HG02759 (cell line): Measurements from ENCODE around the gene RHCG.
A peak's percentile ranks its signal among the peaks of the same experiment; 100 is the strongest.

Experiments used
- ATAC-seq: cut with Tn5 transposase; IDR thresholded peaks from one replicate; pipeline ENCODE4 v1.9.1; 2021; ENCODE audit warnings: mild to moderate bottlenecking, moderate library complexity; ENCODE audit not compliant: unreplicated experiment

RHCG gene

DNA sequence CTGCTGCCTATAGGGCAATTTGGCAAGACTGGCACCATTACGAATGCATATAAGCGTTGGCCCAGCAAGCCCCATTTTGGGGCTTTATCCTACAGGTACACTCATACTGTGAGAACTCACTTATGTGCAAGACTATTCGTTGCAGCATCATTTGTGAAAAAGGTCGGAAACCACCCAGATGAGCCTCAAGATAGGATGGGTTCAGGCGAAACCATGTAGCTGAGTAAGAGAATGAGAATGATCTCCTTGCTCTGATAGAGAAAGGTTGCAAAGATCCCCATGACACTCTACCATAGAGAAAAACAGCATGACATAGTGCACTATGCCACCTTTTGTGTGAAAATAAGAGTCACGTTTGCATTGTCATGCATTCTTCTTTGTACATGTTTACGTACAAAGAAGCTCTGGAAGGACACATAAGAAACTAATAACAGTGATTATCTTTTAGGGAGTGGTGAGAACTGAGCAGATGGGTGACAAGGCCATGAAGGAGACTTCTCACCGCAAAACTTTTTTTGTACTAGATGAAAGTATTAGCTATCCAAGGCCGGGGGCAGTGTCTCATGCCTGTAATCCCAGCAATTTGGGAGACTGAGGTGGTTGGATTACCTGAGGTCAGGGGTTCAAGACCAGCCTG lies 50.0 kb downstream of the RHCG start:
- no peak for ATAC-seq

DNA sequence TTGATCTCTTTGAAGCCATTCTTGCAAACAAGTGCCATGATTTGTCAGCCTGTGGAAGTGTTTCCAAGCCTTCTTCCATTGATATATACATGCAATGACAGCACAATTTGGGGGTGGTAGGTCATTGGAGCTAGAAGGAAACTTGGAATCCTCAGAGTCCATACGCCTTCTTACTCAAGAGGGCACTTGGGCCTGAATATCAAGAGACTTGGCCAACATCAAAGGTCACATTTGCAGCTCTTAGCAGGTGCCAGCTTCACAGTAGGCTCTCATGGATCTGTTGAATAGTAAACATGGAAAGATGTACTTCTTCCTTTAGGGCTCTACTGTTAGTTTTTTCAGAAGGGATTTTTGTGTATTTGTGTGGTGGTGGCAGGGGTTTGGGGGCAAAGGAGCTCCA lies 50.9 kb downstream of the RHCG start:
- ATAC-seq: no peak

DNA sequence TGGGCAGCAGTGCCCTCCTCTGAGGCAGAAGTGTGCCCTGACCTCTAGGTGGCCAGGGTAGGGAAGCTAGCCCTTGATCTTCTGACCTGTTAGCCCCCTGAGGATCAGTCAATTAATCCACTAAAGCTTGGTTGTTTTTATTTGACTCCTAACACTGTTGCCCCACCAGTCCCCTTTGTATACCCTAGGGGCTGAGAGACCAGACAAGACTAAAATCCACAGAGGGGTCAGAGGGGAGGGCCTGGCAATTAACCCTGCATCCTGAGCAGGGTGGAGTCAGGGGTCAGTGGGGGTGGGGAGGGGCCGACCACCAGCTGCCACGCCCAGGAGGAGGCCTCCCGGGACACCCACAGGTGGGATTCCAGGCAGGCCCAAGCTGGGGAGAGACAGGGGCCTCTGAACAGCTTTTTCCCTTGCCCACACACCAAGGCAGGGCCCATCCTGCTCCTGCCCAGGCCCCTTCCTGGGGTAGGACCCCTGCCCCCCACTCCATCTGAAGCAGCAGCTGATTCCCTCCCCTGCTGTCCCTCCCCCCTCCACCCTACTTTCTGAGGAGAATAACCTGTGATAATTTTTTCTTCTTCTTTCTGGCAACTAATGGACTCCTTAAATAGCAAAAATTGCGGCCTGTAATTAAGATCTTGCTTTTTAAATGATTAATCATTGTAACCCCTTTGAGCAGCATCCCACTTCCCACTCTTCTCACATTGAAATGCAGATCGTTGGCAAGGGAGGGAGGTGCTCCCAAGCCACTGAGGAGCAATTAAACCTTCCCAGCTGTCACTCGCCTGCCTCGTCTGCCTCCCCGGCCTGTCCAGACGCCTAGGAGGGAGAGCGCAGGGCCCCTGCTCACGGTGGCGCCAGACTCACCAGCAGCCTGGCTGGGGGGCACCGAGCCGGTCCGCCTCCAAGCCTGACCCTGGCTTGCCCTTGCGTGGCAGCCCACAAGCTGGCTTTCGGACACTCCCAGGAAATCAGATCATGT lies 51.9 kb downstream of the RHCG start:
- no peak for ATAC-seq

DNA sequence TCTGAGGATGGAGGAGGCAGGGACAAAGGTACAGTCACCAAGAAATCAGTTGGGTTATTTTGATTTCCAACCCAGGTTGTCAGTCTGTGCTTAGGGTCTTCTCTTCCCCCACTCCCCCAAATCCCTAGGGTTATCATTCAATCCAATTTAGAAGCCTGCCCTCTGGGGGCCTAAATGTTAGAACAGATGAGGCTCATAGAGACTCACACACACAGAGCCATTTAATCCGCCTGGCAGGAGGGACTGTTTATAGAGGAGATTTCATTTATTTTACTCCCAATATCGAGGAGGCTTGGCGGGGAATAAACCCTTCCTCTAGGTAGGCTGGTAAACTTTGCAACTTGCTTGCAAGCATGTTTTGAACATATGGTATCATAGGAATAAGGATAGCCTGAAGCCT lies 52.8 kb downstream of the RHCG start:
- no peak for ATAC-seq

DNA sequence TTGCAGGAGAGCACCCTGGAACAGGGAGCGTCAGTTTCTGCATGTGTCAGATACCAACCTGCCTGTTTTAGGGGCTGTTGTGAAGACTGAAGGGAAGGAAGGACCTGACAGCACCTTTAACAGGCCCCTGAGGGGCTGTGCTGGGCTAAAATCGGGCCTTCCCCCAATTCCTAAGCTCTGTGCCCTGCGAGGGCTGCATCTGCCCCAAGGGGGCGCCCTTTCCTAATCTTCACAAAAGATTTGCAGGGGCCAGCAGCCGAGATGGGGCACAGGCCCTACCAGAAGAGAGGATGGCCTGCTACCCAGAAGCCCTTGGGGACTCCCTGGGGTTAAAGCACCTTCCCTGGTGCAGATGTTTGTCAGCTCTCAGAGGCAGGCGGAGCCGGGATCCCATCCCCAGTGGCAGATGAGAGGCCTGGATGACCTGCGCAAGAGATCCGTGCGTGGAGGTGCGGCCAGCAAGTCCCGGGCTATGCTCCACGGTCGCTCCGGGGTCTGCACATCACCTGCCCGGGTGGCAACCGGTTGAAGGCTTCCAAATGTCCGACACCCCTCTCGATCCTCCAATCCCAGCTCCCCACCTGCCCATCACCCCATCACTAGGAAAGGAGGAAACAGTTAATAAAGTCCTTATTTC lies 53.6 kb downstream of the RHCG start:
- ATAC-seq: no peak

DNA sequence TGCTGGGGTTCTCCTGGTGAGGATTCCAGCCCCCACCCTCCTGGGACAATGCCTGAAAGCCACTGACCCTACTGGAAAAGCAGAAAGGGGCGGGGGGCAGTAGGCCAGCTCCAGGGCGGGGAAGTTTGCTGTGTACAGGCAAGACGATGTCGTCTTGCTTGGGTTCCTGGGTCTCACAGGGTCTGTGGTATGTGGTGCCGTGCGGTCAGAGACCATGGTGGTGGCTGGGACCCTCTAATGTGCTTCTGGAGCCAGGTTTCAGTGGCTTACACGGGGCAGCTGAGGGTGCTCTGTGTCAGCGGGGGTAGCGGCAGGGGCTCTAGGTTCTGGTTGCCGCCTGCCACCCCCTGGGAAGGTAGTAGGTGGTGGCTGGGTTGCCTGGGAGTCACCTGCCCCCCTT lies 54.2 kb downstream of the RHCG start:
- ATAC-seq: no peak

DNA sequence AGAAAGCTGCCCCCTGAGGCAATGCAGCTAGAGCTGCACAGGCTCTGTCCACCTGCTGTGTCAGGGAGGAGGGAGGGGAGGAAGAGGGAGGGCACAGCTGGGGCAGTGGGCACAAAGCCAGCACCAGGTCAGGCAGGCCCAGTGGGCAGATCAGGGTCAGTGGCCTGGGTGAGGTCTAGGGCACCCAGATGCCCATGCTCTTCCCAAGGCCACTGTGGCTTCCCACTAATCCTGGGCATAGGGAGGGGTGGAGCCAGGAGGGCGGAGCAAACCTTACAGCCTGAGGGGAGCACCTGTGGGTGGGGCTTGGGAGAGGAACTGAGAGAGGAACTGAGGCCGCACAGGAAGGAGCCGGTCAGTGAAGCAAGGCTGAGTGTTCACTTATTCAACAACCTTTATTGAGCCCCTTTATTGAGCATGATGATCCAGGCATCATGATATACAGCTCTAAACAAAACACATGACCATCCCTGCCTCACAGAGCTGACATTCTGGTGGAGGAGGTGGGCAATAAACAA lies 55.0 kb downstream of the RHCG start:
- peak; percentile 95 for ATAC-seq

DNA sequence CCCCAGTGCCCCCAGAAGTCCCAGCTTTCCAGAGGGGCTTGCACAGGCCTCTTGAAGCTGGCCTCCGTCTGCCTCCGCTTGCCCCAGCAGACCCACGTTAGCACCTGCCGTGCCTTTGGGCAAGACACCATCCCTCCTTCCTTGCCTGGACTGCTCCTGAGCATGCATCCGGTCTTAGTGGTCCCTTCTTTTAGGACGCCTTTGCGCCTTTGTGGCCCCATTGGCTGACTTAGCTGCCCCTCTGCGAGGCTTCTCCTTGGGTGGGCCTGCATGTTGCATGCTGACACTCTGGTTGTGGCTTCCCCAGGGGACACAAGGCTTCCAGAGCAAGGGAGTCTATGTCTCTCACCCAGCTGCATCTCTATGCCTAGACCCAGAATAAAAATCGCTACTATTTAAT lies 56.6 kb downstream of the RHCG start:
- ATAC-seq: no peak

DNA sequence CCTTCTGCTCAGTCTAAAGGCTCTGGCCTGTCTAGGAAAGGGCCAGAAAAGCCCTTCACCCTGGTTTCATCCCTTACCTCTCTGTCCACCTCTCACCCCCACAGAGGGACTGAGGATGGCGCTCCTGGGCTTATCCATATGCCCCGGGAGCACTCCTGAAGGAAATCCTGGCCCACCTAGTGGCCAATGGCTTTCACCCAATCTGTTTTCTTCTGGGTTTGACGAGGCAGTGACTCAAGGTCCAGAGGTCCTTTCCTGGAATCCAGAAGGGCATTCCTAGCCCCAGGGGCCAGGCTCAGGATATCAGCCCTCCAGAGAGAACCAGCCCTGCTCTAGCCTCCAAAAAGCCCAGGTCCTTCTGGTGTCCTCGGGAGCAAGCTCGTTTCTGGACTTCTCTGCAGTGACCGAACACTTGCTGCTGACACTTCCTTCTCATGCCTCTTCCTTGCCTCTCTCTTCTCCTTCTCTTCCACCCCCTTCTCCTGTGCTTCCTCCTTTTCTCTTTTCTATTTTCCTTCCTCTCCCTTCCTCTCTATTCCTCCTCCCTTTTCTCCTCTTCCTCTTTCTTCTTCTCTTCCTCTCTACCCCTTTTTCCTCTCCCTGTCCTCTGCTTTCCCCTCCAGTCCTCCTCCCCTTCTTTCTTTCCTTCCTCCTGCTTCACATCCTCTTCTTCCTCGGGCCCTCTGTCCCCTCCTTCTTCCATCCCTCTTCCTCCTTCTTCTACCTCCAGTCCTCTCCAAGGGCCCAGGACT lies 59.6 kb downstream of the RHCG start:
- no peak for ATAC-seq

DNA sequence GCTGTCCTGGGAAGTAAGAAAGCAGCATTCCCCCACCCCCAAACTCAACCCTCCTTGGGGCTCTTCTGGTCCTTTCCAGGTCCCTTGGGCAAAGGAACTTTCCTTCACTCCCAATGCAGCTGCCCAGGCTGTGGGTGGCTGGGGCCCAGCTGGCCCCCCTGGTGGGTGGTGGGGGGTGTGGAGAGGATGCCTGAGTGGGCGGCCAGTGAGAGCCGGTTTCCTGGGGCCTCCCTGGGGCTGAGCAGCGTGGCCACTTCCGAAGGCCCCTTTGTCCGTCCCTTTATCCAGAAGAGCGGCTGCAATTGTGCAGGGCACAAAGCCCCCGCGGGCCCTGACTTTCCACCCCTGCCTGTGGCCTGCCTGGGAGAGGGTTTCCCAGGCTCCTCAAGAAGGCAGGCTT lies 61.0 kb downstream of the RHCG start:
- no peak for ATAC-seq

DNA sequence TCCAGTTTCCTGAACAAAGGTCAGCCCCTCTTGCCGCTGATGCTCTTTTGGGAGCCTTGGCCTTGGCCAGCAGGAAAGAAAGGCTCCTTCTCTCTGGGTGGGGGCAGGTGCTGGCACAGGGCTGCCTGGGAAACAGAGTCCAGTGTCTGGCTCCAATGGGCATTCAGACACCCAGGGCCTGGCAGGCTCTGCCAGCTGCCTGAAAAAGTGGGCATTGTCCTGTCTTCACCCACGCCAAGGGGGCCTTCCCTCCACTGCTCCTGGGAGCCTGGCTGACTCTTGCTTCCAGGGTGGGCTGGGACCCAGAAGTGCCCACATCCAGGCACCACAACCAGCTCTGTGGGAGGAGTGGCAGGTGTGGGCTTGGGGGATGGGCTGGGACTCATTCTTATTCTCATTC lies 62.7 kb downstream of the RHCG start:
- ATAC-seq: no peak

DNA sequence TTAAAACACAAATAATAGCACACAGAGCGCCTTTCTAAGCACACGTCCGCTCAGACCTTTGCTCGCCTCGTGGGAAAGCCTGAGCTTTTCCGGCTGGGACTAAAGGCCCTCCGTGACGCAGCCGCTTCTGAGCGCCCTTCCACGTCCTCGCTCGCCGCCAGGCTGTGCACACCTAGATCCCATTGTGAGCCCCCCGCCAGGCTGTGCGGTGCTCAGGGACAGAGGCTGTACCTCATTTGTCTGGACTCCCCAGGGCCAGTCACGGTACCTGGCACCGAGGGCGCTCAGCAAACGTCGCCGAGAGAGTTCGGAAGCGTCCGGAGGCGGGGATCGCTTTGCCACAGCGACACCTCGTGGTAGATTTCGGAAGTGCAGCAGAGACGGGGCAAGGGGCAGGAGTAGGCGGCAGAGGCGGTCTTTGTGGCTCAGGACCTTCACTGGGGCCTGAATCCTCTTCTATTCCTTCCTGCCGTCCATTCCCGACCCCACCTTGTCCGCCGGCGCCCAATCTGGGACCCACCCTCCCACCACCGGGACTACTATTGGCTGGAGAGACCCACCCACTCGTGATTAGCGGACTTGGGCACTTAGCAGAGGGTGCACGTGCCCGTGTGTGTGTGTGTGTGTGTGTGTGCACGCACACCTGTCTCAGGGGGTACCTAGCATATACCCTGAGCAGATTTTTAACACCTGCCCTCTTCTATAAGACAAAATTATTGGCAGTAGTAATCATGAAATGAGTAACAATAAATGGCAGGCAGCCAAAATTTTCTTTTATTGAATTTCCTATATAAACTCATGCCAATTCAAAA lies 65.6 kb downstream of the RHCG start:
- ATAC-seq: peak; percentile 94

DNA sequence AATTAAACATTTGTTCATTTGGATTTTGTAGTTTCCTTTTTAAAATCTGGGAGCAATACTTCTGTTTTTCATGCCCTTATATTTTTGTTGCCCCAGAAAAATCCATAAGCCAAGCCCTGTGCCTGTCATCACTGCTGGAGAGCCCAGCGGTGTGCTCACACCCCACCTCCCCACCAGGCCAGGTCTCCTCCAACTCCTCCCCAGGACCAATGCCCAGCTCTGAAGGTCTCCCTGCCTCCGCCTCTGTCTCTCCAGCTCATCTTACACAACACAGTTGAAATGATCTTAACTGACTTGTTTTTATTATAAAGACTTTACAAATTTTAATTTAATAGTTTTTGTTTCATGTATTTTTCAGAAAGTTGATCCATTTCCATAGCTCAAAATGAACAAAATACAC lies 66.4 kb downstream of the RHCG start:
- ATAC-seq: no peak

DNA sequence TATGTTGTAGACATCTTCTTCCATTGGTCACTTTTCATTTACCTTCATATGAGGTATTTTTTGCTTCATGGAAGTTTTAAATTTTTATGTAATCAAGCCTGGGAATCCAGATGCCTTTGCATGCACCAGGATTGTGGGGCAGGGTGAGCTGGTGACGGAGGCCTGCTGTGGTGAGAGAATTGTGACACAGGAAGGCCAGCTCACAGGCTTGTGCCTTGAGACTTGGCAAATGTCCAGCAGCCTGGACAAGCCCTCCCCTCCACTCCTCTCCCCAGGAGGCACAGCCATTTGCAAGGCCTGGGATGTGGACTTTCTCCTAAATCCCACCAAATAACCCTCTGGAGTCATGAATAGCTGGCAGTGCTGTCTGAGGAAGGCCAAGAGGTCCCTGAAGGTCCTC lies 67.4 kb downstream of the RHCG start:
- no peak for ATAC-seq

DNA sequence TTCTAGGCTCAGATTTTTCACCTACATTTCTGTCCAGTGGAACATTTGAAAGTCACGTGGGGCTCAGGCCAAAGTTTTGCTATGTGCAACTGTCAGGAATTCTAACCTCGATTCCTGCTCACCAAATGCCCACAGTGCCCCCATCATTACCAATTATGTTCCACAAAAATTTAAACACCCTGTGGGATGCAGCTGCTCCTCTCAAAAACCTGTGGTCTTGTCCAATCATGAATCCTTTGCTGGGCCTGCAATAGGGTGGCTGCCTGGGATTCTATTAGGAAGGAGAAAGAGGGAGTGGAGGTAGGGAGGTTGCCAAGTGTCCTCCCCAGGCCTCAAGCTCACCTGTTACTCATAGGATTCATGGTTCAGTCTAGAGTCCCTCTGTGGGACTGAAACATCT lies 68.1 kb downstream of the RHCG start:
- ATAC-seq: no peak

DNA sequence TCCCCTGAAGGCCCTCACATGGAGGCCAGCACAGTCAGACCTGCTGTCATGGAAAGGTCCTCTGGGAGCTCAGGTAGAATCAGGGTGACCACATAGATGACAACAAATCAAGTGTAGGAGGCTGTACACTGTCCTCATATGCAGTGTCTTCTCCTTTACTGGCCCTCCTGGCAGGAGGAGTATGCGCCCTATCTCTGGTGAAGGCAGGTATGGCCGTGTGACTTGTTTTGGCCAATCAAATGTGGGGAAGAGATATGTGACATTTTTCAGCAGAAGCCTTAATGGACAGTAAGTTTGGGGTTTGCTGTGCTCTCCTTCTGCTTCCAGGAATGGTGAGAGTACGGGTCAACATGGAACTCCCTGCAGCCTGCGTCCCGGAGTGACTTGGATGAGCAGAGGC lies 69.9 kb downstream of the RHCG start:
- ATAC-seq: no peak

DNA sequence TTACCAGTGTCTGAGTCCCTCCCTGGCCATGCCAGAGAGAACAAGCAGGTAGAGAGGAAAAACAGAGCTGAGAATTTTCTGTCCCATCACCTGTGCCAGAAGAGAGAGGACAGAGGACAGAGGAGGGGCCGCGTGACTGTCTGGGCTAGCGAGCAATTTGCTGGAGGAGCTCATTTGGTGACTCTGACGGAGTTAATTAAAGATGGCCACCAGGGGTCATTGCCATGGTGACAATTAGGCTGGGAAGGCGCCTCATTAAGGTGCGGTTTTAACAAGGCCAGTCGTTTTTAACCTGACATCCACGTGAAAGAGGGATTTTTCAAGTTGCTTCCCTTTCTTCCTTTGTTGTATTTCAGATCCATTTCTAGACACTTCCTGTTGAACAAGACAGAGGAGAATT lies 72.4 kb downstream of the RHCG start:
- ATAC-seq: no peak
